GM18526 (cell line): Measurements from ENCODE around the gene PQBP1.

ENCODE experiments used
- POLR2A ChIP-seq: IDR thresholded peaks from 3 replicates; pipeline ENCODE4 v1.6.1; 2011; ENCODE audit not compliant: insufficient read length; ENCODE audit errors: extremely low read depth

Gene PQBP1

GRCh38 chrX:48917139-48918001, 19.6 kb downstream of the PQBP1 start:
- TF ChIP-seq POLR2A: peak; percentile 13

DNA sequence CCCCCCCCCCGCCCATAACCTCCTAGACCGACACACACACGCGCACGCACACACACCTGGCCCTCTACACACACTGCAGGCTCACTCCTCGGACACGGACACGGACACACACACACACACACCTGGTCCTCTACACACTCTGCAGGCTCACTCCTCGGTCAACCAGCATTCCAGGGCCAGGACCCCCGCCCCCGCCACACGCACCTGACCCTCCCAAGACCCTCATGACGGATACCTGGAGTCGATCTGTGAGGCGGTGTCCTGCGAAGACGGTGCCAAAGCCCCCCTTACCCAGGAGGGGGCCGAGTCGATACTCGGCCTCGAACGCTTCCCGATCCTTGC, 20.5 kb downstream of the PQBP1 start:
- TF ChIP-seq POLR2A: no peak

DNA sequence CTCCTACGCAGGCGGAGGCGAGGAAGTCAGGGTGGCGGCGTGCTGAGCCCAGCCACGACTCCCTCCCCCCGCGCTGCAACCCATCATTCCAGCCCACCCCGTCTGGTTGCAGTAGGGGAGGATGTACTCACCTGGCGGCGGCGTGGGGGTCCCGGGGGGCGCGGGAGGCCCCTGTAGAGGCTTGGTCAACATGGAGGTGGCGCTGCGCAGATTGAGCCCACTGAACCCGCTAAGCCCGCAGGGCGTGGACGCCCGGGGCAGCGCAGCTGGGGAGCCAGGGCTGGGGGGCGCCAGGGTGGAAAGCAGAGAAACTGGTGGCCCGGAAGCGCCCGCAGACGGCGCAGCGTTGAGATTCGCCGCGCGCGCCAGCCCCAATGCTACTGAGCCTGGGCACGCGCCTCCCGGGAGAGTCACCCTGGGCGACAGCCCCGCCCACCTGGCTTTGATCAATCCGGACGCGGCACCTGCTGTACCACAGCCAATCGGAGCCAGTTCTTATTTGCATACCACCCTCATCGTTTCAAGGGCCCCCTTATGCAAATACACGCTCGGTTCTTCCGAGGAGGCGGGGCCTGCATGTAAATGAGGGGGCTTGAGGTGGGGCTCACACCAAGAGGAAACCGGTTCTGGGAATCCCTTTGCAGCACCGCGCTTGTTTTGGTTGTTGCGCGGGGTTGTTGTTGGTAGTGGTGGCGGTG, 21.1 kb downstream of the PQBP1 start, which contains the start of gene PIM2:
Gene PIM2 (minus strand): TSS at position 382 of the 698 bp plus-strand sequence. CDS start 190 bp downstream, at position 192.
- TF ChIP-seq POLR2A: peak; percentile 98

DNA sequence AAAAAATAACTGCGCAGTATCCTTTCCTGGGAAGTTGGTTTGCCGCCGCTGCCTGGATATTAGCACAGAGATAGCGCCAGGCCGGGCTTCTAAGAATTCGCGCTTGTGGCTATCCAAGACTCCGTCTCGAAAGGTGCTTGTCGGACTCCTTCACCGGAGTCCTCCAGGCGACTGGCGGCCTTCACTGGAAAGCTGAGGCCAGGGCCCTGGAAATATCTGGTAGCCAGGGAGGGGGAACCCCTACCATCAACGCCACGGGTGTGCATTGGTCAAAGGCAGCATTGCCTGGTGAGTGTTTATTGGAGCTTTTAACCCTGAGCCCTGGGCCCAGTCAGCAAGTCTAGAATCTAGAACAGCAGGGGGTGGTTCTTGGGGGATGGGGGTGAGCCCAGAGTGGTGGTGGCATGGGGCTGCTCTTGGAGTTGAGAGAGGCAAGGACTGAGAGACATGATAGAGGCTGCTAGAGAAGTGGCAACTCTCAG, 21.7 kb downstream of the PQBP1 start:
- no peak for TF ChIP-seq POLR2A

- TF ChIP-seq POLR2A: no peak
Observed at GRCh38 chrX:48919947-48920717, 22.4 kb downstream of the PQBP1 start.

DNA sequence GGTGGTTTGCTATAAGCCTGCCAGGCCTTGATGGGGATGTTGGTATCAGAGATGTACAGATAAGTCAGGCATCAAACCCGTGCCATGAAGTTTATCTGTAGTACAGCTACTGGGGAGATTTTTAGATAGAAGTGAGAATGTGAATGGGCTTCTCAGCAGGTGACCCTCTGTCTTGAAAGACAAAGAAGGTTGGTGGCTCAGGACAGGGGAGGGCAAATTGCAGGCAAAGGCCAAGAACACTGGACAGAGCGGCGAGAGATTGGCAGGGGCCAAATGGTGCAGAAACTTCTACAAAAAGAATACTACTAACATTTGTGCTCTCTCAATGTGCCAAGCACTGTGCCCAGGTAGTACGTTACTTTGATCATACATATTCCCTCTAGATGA, 23.0 kb downstream of the PQBP1 start:
- TF ChIP-seq POLR2A: no peak

- TF ChIP-seq POLR2A: no peak
Observed at GRCh38 chrX:48923771-48924170, 26.0 kb downstream of the PQBP1 start.

DNA sequence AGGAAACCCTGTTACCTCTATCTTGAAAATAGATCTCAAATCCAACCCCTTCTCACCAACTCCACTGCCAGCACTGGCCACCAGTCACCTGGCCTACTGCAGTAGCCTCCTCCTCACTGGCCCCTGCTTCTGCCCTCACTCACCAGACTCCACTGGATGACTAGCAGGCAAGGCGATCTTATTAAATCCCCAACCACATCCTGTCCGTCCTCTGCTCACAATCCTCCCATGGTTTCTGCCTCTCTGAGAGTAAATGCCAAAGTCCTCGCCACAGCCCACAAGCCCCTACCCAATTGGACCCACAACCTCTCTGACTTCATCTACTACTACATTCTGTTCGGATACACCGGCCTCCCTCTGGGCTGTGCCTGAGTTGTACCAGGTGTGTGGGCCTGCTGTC, 26.5 kb downstream of the PQBP1 start:
- TF ChIP-seq POLR2A: no peak

DNA sequence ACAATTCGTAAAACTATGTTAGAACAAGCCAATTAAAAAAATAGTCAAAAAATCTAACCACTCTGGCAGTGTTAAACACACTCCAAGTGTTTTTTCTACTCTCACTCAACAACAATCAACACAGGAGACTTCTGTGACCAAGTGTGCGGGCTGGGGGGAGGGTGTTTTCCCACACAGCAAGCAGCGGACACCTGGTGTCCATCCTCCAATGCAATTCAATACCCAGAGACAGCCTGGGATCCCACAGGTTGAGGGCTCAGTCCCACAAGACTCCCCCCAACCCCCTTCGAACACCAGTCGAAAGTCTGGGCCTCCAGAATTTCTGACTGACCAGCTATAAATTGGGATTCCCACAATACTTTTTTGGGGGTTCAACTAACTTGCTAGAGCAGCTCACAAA, 29.4 kb downstream of the PQBP1 start:
- TF ChIP-seq POLR2A: no peak

DNA sequence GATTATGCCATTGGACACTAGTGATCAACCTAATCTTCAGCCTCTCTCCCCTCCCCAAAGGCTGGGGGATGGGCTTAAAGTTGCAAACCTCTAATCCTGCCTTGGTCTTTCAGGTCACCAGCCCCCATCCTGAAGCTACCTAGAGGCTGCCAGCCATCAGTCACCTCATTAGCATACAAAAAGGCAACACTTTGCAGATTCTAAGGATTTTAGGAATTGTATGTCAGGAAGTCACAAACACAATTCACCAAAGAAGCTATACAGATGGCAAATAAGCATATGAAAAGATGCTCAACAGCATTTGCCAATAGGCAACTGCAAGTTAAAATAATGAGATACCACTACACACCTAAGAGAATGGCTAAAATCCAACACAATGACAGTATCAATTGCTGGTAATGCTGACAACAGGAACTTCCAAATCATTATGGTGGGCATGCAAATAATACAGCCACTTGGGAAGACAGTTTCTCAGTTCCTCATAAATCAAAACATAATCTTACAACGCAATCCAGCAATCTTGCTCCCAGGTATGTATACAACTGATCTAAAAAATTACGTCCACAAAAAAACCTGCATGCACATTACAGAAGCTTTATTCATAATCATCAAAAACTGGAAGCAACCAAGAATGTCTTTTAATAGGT, 30.1 kb downstream of the PQBP1 start:
- no peak for TF ChIP-seq POLR2A

DNA sequence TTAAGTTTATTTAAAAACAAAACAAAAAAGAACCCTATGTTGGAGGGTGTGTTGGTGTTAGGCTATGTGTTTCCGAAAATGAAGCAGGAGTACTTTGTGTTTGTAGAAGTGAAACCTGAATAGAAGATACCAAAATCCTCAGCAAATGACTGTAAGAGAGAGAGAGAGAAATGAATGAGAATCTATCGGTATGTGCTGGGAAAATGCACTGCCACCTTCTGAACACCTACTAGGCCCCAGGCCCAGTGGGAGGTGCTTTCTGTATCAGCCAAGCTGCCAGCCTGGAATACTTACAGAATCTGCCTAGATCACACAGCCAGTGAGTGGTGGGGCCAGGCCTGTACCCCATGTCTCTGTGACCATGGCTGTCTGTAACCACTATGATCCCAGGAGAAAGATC, 36.0 kb downstream of the PQBP1 start:
- no peak for TF ChIP-seq POLR2A

GRCh38 chrX:48934581-48935300, 37.0 kb downstream of the PQBP1 start:
- TF ChIP-seq POLR2A: no peak

DNA sequence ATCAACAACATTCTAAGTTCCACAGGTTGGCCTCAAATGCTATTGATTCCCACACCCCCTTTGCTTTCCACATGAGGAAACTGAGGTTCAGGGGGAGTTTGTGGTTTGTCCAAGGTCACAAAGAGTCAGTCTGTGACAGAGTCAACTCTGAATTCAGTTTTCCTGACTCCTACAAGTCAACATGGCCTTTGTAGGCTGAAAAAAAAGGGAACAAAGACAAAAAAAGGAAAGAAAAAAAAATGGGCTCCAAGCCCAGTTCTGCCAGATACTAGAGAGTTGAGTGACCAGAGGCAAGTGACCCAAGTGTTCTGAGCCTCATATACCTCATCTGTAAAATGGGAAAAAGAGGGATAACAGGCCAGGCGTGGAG, 37.6 kb downstream of the PQBP1 start:
- TF ChIP-seq POLR2A: no peak

DNA sequence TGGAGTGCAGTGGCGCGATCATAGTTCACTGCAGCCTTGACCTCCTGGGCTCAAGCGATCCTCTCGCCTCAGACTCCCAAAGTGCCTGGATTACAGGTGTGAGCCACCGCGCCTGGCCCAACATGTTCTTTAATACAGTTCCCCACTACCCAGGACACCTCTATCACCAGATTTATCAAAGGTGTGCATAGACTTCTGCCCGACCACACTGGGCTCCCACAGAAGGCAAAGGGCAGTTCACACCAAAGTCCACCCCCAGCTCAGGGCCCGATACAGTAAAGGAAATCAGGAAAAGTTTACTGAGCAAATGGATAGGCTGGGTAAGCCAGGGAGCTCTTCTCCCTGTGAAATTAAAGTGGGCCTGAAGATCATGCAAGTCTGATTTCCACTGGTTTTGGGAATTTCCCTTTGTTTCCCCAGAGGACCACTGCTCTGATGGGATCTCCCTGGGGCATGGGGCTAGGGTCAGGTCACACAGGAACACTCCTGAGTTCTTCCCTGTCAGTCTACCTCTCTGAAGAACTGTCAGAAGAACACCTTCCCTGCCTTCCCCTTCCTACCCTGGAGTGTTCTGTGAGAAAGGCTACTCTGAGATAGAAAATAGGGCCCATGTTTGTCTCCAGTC, 38.8 kb downstream of the PQBP1 start:
- TF ChIP-seq POLR2A: no peak
